Raji (cell line): ENCODE measurements around the gene PNCK.

ENCODE experiments used
- POLR2A ChIP-seq: IDR thresholded peaks from 2 replicates; pipeline ENCODE4 v1.6.1; 2011; ENCODE audit warnings: low read depth, low read length, control low read depth; ENCODE audit not compliant: insufficient read depth

PNCK gene

DNA sequence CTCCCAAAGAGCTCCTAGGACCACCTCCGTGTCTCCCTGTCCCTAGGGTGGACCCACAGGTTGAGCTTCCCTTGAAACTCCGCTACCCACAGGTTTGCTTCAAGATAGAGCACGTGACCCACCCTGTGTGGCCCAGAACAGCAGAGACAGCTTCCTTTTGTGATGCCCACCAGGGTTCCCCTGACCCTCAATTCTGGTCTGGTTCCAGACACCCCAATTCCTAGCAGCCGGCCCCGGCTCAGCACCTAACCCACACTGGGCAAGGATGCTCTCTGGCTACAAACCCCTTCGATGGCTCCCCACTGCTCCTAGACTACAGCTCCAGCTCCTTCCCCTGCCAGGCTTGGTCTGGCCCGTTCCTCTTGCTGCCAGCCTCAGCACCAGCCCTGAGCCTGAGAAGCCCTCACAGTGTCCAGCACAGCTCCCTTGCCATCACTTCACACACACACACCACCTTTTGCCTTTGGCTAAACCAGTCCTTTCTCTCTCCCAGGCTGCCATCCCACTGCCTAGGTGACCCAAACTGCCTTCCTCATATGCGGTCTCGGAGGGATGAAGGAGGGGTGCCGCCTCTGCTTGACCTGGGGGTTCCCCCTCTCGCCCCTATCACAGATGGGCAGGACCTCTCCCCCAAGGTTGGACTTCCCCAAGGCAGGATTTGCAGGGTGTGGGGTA, 6.2 kb downstream of the PNCK start:
- TF ChIP-seq POLR2A, result no peak

DNA sequence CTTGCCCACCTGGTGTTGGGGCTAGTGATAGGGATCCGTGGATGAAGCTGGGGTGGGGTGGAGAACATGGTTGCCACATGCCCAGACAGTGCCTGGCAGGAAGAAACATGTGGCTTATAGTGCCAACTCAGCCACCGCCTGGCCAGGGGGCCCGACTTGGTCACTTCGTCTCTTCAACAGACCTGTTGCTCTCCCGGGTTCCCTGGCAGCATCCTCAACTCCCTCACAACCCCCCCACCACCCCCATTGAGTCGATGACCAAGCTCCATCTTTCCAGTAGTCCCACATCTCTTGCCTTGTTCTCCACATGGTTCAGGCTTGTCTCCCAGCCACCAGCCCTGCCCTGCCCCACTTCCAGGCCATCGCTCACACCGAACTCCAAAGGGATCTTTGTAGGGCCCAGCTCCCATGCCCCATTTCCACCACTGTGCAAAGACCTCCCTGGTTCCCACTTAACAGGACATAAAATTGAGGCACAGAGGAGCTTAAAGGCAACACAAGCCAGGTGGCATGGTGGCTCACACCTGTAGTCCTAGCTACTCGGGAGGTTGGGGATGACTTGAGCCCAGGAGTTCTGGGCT, 7.8 kb downstream of the PNCK start:
- TF ChIP-seq POLR2A, result no peak

DNA sequence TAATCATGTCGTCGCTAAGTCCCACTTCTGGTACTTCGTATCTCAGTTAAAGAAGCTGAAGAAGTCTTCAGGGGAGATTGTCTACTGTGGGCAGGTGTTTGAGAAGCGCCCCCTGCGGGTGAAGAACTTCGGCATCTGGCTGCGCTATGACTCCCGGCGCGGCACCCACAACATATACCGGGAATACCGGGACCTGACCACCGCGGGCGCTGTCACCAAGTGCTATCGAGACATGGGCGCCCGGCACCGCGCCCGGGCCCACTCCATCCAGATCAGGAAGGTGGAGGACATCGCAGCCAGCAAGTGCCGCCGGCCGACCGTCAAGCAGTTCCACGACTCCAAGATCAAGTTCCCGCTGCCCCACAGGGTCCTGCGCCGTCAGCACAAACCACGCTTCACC, 11.3 kb downstream of the PNCK start:
- TF ChIP-seq POLR2A, result no peak

DNA sequence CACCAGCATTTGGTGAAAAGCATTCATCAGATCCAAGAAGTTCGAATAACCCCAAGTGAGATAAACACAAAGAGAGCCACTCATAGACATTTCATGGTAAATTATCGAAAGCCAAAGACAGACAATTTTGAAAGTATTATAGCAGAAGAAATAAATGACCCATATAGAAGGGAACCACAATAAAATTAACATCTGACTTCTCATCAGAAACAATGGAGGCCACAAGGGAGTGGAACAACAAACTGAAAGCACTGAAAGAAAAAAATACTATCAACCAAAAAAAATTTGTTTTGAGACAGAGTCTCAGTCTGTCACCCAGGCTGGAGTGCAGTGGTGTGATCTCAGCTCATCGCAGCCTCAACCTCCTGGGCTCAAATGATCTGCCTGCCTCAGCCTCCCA, 14.3 kb downstream of the PNCK start:
- TF ChIP-seq POLR2A, result no peak

DNA sequence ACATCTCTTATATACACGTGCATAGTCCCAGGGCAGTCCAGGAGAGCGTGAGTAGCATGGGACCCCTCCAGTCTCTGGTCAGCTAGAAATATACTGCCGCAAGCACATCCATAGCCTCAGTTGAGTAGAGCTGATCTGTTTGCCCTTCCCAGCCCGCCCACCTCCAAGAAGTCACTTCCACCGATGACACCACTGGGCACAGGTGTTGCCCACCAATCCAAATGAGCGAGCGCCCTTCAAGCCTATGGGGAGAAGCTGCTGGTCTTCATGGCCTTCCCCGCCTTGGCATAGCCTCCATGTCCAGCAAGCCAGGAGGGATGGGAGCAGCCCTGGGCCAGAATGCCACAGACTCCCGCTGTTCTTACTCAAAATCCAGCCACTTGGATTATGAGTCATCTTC, 16.5 kb downstream of the PNCK start:
- no peak for TF ChIP-seq POLR2A

DNA sequence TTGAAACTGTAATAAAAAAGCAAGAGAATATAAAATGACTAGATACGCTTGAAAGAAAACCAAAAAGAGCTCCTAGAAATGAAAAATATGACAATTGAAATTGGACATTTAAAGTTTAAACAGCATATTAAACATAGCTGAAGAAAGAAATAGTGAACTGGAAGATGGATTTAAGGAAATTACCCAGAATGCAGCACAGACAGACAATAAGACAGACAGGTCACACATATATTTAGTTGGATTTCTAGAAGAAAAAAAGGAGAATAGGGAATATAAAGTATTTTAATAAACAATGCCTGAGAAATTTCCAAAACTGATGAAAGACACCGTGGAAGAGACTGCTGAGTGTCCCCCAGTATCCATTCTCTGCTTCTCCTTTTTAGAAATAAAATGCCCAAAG, 20.1 kb downstream of the PNCK start:
- TF ChIP-seq POLR2A, result no peak

DNA sequence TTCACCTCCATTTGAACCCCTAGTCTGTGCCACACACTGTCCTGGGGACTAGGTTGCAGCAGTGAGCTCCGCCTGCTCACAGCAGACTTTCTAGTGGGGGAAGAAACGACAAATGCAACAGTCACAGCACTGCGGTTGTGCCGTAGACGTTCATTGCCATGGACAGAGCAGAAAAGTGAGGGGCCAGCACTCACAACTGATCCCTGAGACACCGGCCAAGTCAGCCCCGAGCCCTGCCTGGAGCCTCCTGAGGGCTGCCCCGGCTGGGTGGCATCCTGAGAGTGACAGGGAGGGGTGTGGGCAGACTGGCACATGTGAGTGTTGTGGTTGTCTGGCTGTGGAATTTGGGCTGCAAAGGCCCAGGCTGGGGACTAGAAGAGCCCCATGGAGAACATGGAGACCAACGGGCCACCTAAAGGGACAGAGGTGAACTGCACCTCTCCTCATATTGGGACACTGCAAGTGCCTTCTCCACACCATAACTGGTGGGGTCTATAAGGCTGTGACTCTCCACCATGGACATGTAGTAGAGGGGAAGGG, 22.0 kb downstream of the PNCK start:
- TF ChIP-seq POLR2A, result no peak

DNA sequence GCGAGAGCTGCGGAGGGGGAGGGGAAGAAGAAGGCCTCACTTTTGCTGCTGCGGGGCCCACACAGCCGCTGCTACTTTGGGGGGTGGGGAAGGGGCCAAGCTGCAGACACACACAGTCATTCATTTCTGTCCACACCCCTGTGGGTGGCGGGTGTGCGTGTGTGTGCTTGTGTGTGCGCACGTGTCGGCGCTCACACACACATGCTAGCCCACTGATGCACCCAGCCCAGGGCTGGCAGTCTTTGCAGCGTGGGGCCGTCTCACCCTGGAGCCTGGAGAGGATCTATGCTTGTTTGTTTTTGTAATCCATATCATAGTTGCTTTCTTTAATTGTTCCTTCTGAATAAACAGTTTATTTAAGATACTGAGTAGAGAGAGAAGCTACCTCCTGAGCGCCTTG, 22.7 kb downstream of the PNCK start:
- no peak for TF ChIP-seq POLR2A

DNA sequence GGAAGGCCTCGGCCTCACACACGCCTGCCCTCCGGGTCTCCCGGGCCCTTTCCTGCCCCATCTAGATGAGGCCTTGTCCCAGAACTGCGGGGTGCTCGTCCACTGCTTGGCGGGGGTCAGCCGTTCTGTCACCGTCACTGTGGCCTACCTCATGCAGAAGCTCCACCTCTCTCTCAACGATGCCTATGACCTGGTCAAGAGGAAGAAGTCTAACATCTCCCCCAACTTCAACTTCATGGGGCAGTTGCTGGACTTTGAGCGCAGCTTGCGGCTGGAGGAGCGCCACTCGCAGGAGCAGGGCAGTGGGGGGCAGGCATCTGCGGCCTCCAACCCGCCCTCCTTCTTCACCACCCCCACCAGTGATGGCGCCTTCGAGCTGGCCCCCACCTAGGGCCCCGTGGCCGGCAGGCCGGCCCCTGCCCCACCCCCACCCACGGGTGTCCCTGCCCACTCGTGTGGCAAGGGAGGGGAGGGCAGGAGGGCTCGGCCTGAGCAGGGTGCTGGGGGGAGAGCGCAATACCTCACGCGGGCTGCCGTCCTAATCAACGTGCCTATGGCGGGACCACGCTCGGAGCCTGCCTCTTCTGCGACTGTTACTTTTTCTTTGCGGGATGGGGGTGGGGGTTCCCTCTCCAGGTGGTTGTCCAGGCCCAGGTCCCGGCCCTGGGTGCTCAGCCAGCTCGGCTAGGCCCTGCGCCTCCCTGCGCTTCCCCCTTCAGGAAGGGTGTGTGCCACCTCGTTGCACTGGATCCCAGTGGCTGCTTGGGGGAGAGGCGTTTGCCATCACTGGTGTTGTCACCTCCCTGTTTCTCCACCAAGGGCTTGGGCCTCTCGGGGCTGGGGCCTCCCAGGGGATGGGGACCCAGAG, 23.5 kb downstream of the PNCK start:
- no peak for TF ChIP-seq POLR2A

DNA sequence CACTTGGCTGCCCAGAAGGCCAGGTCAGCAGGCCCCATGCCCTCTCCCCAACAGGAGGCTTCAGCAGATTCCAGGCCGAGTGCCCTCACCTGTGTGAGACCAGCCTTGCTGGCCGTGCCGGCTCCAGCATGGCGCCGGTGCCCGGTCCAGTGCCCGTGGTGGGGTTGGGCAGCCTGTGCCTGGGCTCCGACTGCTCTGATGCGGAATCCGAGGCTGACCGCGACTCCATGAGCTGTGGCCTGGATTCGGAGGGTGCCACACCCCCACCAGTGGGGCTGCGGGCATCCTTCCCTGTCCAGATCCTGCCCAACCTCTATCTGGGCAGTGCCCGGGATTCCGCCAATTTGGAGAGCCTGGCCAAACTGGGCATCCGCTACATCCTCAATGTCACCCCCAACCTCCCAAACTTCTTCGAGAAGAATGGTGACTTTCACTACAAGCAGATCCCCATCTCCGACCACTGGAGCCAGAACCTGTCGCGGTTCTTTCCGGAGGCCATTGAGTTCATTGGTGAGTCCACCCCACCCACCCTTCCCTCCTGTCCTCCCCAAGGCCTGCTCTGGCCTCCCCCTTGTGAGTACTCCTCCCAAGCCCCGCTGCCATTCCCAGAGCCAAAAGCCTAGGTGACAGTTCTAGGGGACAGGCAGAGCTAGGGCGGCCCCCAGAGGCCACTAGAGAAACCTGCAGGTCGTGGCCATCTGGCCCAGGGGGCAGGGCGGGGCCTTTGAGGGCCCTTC, 24.3 kb downstream of the PNCK start:
- TF ChIP-seq POLR2A, result no peak

DNA sequence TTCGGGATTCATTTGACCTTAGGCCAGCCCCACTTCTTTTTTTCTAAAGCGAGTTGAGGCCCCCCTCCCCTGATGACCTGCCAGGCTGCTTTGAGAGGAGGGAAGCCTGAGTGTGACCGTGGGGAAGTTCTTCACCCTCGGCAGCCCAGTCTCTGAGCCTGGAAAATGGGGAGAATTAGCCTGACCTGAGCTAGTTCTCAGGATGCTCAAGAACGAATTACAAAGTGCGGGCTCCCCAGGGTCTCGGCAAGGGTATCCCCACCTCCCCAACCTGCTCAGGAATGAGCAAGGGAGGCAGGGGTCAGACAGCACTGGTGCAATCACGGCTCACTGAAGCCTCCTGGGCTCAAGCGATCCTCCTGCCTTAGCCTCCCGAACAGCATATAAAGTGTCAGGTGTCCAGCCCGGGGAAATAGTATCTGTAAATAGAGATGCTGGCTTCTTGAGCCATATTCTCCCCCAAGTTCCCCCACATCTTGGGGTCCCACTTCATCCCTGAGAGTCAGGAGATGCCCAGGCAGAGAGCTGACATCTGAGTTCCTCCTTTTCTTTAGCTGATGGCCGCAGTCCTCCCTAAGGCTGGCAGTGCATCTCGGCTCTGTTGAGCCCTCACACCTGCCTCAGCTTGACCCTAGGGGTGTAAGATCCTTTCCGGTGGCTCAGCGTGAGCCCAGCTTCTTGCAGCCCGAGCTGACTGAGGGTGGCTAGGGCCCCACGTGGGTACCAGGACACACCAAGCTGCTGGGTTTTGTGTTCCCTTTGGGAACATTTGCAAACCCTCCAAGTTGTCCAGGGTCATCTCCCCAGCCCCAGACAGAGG, 25.0 kb downstream of the PNCK start:
- no peak for TF ChIP-seq POLR2A

DNA sequence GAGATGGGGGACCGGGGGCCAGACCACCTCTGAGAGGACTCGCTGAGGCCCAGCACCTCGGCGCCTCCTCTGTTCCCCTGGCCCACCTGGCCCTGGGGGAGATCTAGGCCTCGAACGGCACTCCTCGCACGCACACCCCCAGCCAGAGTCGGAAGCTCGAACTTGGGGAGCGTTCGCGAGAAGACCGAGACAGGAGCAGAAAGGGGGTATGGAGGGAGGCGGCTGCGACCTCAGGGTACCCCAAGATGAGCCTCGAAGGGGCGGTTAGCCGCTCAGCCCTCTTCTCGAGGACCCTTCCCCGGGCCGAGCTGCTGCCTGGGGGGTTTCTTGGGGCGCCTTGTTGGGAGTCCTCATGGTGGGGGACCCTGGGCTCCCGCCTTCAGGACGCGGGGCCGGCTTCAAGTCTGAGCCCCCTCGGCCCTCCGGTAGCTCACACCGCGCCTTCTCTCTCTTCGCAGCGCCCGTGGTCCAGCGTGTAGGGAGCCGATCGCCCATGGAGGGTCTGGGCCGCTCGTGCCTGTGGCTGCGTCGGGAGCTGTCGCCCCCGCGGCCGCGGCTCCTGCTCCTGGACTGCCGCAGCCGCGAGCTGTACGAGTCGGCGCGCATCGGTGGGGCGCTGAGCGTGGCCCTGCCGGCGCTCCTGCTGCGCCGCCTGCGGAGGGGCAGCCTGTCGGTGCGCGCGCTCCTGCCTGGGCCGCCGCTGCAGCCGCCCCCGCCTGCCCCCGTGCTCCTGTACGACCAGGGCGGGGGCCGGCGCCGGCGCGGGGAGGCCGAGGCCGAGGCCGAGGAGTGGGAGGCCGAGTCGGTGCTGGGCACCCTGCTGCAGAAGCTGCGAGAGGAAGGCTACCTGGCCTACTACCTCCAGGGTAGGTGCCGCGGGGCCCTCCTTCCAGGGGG, 25.9 kb downstream of the PNCK start:
- TF ChIP-seq POLR2A, result no peak

DNA sequence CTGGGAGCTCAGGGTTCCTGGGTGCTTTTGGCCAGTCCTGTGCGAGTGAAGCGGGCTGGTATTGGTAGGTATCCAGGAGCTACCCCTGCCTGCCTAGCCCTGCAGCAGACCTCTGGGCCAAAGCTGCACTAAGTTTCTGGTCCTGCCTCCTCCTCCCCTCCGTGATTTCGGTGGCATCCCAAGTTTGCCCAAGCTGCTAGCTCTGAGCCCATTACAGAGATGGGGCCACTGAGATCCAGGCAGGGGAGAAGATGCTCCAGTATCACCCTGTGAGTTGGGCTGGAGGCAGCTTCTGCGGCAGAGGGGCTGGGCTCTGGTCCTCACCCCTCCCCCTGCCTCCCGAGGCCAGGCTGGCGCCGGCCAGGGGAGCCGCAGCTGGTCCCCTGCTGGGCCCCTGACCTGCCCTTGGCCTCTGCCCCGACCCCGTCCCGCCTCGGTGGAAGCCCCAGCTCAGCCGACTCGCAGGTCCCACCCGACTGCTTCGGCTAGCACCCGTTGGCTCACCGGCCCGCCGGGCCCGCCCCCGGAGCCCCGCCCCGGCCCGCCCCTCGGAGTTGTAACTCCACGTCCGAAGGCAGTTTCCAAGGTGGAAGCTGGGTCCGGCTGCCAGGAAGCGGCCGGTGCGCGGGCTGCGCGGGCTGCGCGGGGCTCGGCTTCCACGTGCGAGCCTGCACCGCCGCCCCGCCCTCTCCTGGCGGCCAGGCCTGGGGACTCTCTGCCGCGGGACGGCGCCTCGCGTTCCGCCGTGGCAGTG, 26.8 kb downstream of the PNCK start, which contains the start of gene DUSP9:
DUSP9 (plus strand) TSS at position 584 of the 754 bp plus-strand sequence. CDS start 751 bp downstream, outside the sequence.
- TF ChIP-seq POLR2A, result no peak
